ENCODE measurements around the gene PTPRA.

PTPRA gene

DNA sequence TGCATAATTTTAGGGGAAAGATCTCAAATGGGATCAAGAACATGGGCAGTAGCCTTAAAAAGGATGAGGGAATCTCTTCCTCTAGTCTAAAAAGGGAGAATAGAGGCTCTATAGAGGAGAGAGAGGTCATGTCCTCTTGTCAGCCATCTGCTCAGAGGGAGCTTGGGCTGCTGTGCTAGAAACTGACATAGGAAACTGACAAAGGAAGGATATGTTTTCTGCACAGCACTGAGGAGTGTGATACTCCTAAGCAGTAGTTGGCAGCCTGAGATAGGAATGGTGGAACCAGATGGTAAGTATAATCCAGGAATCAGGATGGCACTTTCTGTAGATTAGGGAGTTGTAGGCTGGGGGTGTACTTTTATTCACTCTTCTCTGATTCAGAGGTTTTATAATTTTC, 59.2 kb downstream of the PTPRA start:
- DNase-seq (ENCODE audit: low read depth in 2 of 2), result no peak

DNA sequence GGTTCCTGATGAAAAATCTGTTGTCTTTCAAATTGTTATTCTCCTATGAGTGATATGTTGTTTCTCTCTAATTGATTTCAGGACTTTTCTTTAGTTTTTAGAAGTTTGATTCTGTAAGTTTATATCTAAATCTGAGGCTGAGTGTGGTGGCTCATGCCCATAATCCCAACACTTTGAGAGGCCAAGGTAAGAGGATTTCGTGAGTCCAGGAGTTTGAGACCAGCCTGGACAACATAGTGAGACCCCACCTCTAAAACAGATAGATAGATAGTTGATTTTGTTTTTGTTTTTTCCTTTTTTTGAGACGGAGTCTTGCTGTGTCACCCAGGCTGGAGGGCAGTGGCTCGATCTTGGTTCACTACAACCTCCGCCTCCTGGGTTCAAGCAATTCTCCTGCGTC, 64.6 kb downstream of the PTPRA start:
- no peak for DNase-seq (ENCODE audit: low read depth in 2 of 2)

DNA sequence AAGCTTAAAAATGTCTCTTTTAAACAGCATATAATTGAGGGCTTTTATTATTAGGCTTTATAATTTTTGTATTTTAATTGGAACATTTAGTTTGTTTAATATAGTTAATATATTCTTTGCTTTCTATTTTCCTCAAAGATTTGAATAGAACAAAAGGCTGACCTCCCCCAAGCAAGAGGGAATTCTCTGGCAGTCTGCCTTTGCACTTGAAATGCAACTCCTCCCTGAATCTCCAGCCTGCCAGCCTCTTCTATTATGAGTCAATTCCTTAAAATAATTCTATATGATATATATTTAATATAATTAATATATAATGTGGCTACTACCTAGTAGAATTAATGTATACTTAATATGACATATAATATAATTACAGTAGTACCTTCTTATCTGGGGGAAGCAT, 69.2 kb downstream of the PTPRA start:
- DNase-seq (ENCODE audit: low read depth in 2 of 2), result no peak

DNA sequence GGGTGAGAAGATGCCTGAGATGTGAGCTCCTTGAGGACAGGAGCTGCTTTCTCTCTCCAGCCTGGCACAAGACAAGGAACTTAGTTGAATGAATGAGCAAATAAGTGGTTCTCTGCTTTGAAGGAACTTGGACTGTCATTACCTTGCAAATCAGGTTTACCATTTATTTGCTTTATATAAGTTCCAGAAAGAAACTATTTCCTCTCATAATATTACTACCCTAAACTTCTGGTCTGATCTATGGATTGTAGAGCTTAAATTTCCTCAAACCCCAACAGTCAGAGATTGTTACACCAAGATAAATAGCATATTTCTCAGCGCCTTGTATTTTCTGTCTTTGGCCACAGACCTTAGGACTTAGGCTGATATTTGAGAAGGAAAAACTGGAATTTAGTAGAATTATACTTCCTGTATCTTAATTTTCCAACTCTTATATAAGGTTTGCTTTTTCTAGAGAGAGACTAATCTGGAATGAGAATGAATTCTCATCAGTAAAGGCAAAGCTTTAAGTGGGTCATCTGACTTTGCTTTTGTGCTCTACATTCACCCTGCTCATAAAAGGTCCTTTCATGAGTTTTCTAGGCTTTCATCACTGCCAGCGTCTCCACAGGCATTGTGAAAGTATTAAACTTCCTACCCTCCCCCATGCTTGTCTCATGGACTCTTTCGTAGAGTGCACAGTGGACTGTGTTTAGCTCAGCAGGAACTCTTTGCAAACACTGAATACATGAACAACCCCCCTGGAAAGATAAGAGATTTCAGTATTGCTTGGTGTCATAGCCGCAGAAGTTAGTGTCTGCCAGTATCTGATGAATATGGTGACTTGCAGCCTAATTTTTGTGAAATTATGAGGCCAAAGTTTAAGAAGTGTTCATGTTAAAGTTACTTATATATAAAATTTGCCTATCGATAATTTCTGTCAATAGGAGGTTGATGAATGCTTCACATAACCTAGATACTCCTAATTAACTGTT, 74.0 kb downstream of the PTPRA start:
- DNase-seq (ENCODE audit: low read depth in 2 of 2), result no peak

DNA sequence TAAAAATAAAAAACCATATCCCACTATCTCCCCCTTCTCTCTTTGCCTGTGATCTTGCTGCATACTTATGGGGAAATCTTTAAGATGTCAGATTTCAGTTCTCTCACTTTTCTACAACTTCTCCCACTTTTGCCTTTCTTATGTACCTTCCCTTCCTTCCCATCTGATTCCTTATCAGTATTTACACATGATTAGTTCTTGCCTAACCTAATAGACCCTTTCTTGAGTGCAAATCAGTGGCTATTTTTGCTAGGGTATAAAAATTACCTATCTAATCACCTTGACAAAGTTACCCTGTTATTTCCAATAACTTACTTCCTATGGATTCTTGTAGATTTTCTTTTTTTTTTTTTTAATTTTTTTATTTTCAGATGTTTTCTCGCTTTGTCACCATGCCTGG, 75.7 kb downstream of the PTPRA start:
- DNase-seq (ENCODE audit: low read depth in 2 of 2), result no peak

DNA sequence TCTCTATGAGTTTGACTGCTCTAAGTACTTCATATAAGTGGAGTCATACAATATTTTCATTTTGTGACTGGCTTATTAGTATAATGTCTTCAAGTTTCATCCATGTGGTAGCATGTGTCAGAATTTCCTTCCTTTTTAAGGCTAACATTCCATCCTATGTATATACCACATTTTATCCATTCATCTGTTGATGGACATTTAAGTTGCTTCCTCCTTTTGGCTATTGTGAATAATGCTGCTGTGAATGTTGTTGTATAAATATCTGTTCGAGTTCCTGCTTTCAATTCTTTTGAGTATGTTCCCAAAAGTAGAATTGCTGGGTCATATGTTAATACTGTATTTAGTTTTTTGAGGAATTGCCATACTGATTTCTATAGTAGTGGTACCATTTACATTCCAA, 79.5 kb downstream of the PTPRA start:
- no peak for DNase-seq (ENCODE audit: low read depth in 2 of 2)

DNA sequence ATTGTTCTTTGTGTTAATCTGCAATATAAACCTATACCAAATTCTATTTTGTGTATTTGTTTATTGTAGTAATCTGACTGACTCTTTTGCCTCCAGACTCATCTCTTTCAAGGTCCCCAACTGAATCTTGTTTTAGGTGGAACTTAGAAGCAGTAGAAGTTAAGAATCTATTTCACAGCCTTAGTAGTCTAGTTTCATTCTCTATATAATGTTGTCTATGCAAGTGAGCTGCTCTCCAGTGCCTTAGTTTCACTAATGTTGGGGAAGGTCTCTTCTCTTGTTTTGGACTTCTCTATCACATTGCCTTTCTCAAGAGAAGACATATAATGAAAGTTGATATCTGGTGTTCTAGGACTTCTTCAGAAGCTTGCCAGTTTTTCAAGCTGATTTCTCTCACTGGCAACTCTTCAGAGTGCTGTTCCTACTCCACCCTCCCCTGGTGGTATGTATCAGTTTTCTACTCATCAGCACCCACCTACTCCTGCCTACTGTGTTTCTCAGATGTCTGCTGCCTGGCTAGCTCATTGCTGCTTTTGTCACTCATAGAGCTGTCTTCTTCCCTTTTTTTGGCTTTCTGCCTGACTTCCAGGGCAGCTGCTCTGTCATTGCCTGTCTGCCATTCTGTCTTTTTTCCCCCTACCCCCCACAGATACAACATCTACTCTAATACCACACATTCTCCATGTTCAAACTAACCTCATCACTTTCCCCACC, 82.1 kb downstream of the PTPRA start:
- DNase-seq (ENCODE audit: low read depth in 2 of 2), result no peak

DNA sequence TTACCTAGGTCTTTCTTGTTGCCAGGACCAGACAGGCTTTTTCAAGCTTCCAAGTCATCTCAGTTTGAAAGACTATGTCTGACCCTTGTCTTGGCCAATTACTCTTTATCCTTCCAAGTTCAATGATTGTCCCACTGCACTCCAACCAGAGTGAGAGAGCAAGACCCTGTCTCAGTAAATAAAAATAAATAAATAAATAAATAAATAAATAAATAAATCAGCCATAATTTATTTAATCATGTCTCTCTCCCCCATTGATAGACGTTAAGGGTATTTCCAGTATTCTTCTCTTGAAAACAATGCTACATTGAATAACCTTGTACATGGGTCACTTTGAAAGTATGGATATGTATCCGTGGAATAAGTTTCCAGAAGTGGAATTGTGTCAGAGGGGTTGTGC, 83.2 kb downstream of the PTPRA start:
- no peak for DNase-seq (ENCODE audit: low read depth in 2 of 2)

DNA sequence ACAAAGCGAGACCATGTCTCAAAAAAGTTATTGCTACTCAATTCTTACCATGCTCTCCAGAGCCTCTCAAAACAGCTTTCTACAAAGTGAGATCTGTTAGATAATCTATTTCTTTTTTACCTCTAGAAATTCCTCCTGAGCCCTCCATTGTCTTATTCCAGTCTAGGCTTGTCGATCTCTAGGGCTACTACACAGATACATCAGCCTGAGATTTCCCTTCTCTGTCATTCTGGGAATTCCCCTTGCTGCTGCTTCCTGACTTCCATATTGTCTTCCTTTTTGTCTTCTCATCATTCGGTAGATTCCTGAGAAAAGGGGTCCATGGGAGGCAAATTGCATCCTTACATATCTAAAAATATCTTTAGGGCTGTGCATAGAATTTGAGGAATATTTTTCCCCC, 94.6 kb downstream of the PTPRA start:
- DNase-seq (ENCODE audit: low read depth in 2 of 2), result no peak

DNA sequence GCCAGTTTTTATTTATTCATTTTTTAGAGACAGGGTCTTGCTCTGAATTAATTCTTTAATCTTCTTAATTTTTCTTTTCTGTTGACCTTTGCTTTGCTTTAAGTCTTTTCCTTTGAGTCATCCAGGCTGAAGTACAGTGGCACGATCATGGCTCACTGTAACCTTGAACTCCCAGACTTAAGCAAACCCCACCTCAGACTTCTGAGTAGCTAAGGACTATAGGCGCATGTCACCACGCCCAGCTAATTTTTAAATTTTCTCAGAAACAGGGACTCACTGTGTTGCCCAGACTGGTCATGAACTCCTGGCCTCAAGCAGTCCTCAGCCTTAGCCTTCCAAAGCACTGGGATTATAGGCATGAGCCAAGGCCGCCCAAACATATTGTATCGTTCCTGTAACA, 98.8 kb downstream of the PTPRA start:
- DNase-seq (ENCODE audit: low read depth in 2 of 2), result no peak

DNA sequence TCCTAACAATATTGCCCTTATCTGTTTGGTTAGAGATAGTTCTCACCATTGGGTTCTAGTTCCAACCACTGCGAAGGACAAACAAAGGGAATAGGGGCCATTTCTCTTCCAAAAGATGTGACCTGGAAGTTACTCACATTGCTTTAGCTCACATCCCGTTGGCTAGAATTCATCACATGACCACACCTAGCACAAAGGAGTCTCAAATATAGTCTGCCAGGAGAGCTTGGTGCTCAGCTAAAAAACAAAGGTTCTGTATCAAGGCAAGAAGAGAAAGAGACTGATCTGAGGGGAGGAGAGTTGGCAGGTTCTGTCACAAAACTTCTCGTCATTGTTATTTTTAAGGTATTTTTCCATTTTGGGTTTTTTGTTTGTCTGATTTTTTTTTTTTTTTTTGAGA, 100.3 kb downstream of the PTPRA start:
- no peak for DNase-seq (ENCODE audit: low read depth in 2 of 2)

DNA sequence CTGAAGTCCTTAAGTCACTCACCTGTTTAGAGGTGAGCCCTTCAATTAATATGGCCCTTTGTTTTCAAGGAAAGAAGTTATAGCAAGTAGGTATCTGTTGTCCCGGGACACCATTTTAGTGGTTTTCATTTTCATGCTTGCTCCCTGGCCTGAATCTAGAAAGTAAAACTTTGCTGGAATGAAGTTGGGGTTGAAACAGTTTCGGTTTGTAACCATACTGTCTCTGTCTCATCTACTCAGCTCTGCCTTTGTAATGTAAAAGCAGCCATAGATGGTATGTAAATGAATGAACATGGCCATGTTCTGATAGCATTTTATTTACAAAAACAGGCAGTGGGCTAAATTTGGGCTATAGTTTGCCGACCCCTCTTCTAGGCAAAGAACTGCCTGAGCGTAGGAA, 105.2 kb downstream of the PTPRA start:
- DNase-seq (ENCODE audit: low read depth in 2 of 2), result no peak

DNA sequence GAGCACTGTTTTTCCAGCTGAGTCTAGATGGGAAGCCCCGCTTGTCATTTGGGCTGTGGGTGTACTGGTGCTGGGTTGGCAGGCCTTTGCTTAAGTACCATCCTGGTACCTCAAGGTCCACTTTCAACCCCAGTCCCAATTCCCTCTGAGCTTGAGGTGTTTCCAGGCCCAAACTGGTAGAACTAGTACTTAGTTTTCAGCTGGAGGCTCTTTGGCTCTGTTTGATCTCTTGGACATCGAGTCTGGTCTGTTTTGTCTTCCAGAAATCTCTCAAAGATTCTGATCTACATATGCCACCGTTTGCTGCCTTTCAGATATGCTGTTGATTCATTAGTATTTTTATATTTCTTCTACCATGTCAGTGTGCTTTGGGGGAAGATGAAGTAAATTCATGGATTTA, 108.4 kb downstream of the PTPRA start:
- DNase-seq (ENCODE audit: low read depth in 2 of 2), result no peak

DNA sequence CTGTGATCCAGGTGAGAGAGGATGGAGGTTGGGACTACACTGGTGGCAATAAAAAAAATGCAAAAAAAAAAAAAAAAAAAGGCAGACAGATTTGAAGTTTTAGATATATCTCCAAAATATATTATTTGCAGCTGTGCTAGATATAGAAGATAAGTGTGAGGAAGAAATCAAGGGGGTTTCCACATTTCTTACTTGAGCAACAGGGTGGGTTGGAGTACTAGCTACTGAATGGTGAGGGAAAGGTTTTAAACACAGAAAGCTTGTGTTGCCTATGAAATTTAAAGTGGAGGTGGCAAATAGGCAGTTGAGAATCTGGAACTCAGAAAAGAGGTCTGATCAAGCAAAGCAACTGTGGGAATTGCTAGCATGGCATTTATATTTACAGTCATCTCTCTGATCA, 110.2 kb downstream of the PTPRA start:
- DNase-seq (ENCODE audit: low read depth in 2 of 2), result no peak

DNA sequence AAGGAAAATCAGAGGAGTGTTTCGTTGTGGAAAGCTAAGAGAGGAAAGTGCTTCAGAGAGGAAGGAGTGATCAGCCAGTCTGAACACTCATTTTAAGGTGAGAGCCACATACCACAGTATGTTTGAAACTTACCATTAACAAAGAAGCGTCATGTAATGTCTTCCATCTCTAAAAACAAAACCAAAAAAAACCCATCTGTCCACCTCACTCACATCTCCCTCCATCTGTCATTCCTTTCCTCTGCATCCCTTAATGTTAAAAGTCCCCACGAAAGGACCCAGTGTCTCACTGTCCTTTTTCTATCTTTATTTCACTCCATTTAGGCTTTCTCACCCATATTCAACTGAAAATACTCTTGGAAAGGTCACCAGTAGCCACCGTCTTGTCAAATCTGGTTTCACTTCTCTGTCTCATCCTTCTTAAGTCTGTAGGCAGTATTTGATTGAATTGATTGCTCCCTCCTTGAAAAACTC, 110.8 kb downstream of the PTPRA start:
- no peak for DNase-seq (ENCODE audit: low read depth in 2 of 2)

DNA sequence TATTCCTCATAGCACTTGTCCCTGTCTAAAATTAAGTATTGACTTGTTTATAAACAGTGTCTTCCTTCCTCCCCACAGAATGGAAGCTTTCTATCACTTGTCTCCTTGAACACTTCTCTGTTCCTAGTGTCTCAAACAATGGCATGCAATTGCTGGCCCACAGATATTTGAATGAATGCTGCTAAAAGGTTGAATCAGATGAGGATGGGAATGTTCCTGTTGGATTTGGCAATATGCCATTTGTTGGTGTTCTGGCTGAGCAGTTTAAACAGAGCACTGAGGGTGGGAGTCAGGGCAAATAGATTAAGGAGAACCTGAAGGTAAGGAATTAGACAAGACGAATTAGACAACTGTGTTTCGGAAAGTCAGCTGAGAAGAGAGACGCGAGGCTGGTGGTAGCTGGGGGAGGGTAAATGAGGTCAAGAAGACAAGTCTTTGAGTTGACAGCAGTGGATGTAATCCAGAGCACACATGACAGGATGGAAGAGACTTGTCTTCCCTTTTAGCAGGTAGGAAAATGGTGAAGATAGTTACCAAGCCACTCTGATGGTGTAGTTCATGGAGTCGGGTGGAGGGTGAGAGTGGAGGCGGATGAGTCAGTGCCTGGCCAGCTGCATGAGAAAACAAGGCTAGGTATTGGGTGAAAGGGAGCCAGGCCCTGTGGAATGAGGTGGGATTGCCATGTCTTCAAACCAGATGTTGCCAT, 111.8 kb downstream of the PTPRA start:
- DNase-seq (ENCODE audit: low read depth in 2 of 2), result no peak

DNA sequence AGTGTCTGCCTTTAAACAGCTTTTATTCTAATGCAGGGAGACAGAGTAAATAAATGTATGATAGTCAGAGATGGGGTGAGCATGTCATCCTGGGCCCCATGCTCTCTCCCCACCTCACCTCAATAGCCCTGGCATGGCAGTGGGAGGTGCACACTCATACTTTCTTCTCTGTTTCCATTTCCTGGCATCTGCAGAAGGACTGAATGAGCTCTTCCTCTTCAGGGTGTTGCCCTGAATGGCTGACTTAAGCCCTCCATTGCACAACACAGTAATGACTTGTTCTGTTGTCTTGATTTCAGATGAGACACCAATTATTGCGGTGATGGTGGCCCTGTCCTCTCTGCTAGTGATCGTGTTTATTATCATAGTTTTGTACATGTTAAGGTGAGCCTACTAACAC, 113.2 kb downstream of the PTPRA start:
- DNase-seq (ENCODE audit: low read depth in 2 of 2), result no peak

DNA sequence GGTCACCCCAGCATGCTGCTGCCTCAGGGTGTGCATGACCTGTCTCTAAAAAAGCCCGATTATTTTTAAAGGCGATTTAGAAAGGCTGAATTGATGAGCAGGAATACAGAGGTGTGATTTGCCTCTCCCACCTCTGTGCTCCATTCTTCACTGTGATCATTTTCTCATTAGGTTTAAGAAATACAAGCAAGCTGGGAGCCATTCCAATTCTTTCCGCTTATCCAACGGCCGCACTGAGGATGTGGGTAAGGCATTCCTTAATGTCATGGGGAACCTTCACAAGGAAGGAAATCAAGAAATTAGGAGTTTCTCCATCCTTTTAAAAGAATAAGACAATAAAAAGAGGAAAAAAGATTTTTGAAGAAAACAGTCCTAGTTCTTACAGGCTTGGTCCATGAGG, 114.6 kb downstream of the PTPRA start:
- DNase-seq (ENCODE audit: low read depth in 2 of 2), result no peak

DNA sequence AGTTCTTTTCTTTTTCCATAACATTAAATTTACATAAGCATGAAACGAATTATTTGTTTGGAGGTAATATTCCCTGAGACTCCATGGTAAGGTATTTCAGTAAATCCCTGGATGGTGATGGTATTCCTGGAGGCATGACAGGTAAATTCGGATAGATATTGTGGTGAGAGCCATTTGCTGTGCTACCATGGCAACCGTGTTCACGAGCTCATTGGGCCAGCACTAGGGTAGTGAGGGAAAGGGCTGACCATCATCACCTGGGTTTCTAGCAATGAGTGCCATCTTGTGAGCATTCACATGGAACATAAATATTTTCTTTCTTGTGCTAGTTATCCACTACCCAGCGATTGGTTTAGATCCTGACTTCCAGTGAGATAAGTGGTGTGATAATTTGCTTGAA, 118.3 kb downstream of the PTPRA start:
- DNase-seq (ENCODE audit: low read depth in 2 of 2), result no peak

DNA sequence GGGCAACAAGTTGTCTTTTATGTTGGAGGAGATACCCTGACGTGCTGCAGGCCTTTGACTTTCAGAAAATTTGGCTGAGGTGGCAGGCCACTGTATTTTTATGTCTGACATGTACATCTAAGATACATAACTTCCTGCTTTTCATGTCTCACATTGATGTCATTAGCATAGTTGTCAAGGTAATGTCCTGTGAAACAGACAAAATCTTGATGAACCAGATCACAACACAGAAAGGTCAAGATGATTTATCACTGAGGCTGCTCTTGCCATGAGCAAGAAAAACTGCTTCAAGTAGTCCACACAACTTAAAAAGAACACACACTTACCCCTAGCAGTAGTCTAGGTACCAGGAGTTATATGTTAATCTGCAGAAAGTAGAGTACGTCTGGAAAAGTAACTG, 120.0 kb downstream of the PTPRA start:
- DNase-seq (ENCODE audit: low read depth in 2 of 2), result no peak

DNA sequence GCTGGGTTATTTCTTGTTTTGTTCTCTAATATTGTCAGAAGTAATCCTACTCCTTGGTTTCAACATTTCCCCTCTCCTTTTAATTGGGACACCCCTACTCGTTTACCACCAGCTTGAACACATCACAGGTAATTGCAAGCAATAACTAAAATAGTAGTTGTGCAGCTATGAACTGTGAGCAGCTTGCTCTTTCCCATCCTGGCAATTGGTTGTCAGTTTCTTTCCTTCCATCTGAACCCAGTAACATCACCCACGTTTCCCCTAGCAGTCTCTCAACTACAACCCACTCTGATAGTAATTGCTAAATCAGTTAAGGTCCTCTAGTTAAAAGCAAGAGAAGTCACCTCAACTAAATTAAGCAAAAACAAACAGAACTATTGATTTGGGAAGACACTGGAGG, 122.5 kb downstream of the PTPRA start:
- DNase-seq (ENCODE audit: low read depth in 2 of 2), result no peak

DNA sequence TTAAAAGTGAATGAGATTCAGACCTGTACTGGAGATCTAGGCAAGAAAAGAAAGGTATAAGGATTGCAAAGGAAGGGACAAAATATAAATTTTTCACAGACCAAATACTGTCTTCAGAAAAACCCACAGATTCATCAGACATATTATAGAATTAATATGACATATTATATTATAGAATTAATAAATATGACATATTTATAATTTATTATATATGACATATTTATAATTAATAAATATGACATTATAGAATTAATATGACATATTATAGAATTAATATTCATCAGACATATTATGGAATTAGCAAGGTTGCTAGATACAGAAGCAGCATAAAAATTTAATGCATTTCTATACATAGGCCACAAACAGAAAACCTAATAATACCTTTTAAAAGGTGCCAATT, 125.4 kb downstream of the PTPRA start:
- DNase-seq (ENCODE audit: low read depth in 2 of 2), result no peak

All from stimulated activated CD8-positive, alpha-beta memory T cell treated with anti-CD3 and anti-CD28 coated beads, Interleukin-2, amount 100 ng/mL, for 1 hour (primary cell).